K562 (cell line): ENCODE results near the gene SND1. TPM values are rescaled to one million over a fixed set of nuclear protein-coding genes. Genes with fewer than 3 reads are reported as not detected.

ENCODE experiments used
- ATAC-seq: fragments of 200-7000 bp; cut with Tn5 transposase; 3 replicates; pipeline ENCODE4 v1.9.1; 2020; ENCODE audit warnings: moderate library complexity
- BruUV-seq: library from RNA; stranded (reverse); fragments of 400-500 nt; replicated peaks from 2 replicates; lab custom pipeline; 2021; lab: Mats Ljungman, UMichigan
- CTCF ChIA-PET: fragments of 300-600 bp; formaldehyde crosslinking; extraction: SDS; loops from one replicate; lab custom pipeline; 2021; ENCODE audit warnings: low intra/inter-chr PET ratio; lab: Yijun Ruan, JAX
- POLR2A ChIA-PET: fragments of 300-600, 350-650 bp; sonication (Branson Sonifier 250); formaldehyde crosslinking; extraction: SDS; loops from one replicate; lab custom pipeline; 2021; ENCODE audit warnings: antibody characterized with exemption, inconsistent platforms; lab: Yijun Ruan, JAX
- DNase-seq, 4 experiments: peaks; one replicate each; pipeline versions ENCODE4 v3.0.0 to v3.0.0-alpha.2; 2011 to 2018; ENCODE audit warnings: low spot score in 3 of 4, mixed read lengths in 3 of 4; ENCODE audit errors: extremely low read depth in 1 of 4
- FAIRE-seq: peaks from 2 replicates; lab custom pipeline; 2011; peaks lifted over from hg19 to GRCh38; lab: Jason Lieb, UNC
- H2AFZ ChIP-seq: 2 replicates; pipeline ENCODE4 v1.6.0; 2011; ENCODE audit warnings: low read depth, low read length, control low read depth, inconsistent platforms
- H3K27ac ChIP-seq: fragments of 200-600 bp; 3 replicates; pipeline ENCODE4 v1.8.0; 2011; ENCODE audit warnings: low read depth, mild to moderate bottlenecking, control low read depth, inconsistent platforms, low read length, moderate library complexity, mixed read lengths; ENCODE audit errors: extremely low read depth
- H3K27me3 ChIP-seq, 2 experiments: fragments of 300-600 bp in 1 of 2; 2 replicates in 1 of 2; 3 replicates in 1 of 2; pipeline versions ENCODE4 v1.6.0 to v1.8.0; 2011; ENCODE audit warnings: inconsistent platforms in 2 of 2, low read length in 2 of 2, mild to moderate bottlenecking in 1 of 2, mixed read lengths in 1 of 2, moderate library complexity in 1 of 2; ENCODE audit not compliant: control insufficient read depth in 2 of 2, insufficient read depth in 2 of 2
- H3K36me3 ChIP-seq: fragments of 300-600 bp; 3 replicates; pipeline ENCODE4 v1.8.0; 2011; ENCODE audit warnings: mild to moderate bottlenecking, low read length, inconsistent platforms; ENCODE audit not compliant: control insufficient read depth, insufficient read depth
- H3K4me1 ChIP-seq, 2 experiments: fragments of 200-600 bp in 1 of 2; replicated peaks in 1 of 2; 2 replicates in 1 of 2; 3 replicates in 1 of 2; pipeline versions ENCODE4 v1.5.1 to v1.8.0; 2011; ENCODE audit warnings: inconsistent platforms in 2 of 2, low read length in 2 of 2, mild to moderate bottlenecking in 1 of 2, mixed read lengths in 1 of 2, moderate library complexity in 1 of 2; ENCODE audit not compliant: control insufficient read depth in 2 of 2, insufficient read depth in 2 of 2
- H3K4me2 ChIP-seq: 2 replicates; pipeline ENCODE4 v1.6.1; 2011; ENCODE audit warnings: low read length, control low read depth, inconsistent platforms, mixed read lengths; ENCODE audit not compliant: insufficient read depth
- H3K4me3 ChIP-seq: fragments of 200-600 bp; sonication (generic), shearing (Covaris generic); 2 replicates; pipeline ENCODE4 v1.5.1; 2016; ENCODE audit warnings: control low read depth, inconsistent platforms
- H3K79me2 ChIP-seq: fragments of 200-600 bp; 3 replicates; pipeline ENCODE4 v1.8.0; 2011; ENCODE audit warnings: low read length, inconsistent platforms; ENCODE audit not compliant: control insufficient read depth, insufficient read depth
- H3K9ac ChIP-seq, 2 experiments: 2 replicates each; pipeline versions ENCODE4 v1.6.0 to v1.6.1; 2011; ENCODE audit warnings: low read depth in 2 of 2, low read length in 2 of 2, control low read depth in 1 of 2, inconsistent platforms in 1 of 2, mild to moderate bottlenecking in 1 of 2, mixed read lengths in 1 of 2; ENCODE audit not compliant: insufficient read depth in 1 of 2
- H3K9me1 ChIP-seq: one replicate; pipeline ENCODE4 v1.6.0; 2011; ENCODE audit warnings: inconsistent platforms, mild to moderate bottlenecking, low read length, moderate library complexity; ENCODE audit not compliant: control insufficient read depth, insufficient read depth
- H3K9me3 ChIP-seq: replicated peaks from 2 replicates; pipeline ENCODE4 v1.5.1; 2011; ENCODE audit warnings: low read depth, low read length, inconsistent platforms; ENCODE audit not compliant: control insufficient read depth, insufficient read depth
- H4K20me1 ChIP-seq: replicated peaks from 2 replicates; pipeline ENCODE4 v1.6.1; 2011; ENCODE audit warnings: low read length, inconsistent platforms, mixed read lengths; ENCODE audit not compliant: control insufficient read depth, insufficient read depth
- ELF4 ChIP-seq: fragments of 450-650 bp; formaldehyde crosslinking; IDR thresholded peaks from 2 replicates; pipeline ENCODE4 v1.4.0; 2022; ENCODE audit warnings: missing genetic modification characterization
- PRDM10 ChIP-seq: fragments of 450-650 bp; IDR thresholded peaks from 2 replicates; pipeline ENCODE4 v1.6.1; 2018; ENCODE audit not compliant: partially characterized antibody
- TOE1 ChIP-seq, 2 experiments: fragments of 450-650 bp in 1 of 2; sonication (generic) in 1 of 2; formaldehyde crosslinking in 1 of 2; IDR thresholded peaks; 2 replicates each; pipeline versions ENCODE4 v1.7.1 to v1.8.0; 2016 to 2022; ENCODE audit warnings: borderline replicate concordance in 2 of 2, mild to moderate bottlenecking in 2 of 2, antibody characterized with exemption in 1 of 2, inconsistent platforms in 1 of 2, low read depth in 1 of 2, missing genetic modification reagents in 1 of 2, moderate library complexity in 1 of 2
- WGBS: fragments of 100-300 bp; shearing (Covaris generic); methylation state at CpG from one replicate; pipeline ENCODE4 v1.1.6; 2016; ENCODE audit warnings: low coverage, mixed read lengths; ENCODE audit not compliant: insufficient coverage; ENCODE audit errors: missing lambda C conversion rate; 5-methylcytosine and 5-hydroxymethylcytosine counted together
- in situ Hi-C: fragments of 300-500 bp; cut with MboI; formaldehyde crosslinking; loops from 4 replicates; pipeline ENCODE4 v1.15.0; 2018; ENCODE audit warnings: inconsistent platforms, mixed read lengths
- intact Hi-C: fragments of 100-400 bp; cut with micrococcal nuclease; formaldehyde crosslinking; loops from 2 replicates; pipeline ENCODE4 v1.14.2; 2022
- polyA plus RNA-seq, 8 experiments: library from polyadenylated mRNA; depleted of rRNA in 4 of 8; stranded (reverse) in 5 of 8; unstranded in 3 of 8; fragments of >200 nt; fragmentation: Nextera tagmentation in 2 of 8; fragmentation: Illumina TruSeq in 1 of 8; extraction: Ambion mirVana in 2 of 8; extraction: Trizol in 1 of 8; gene quantifications; 2 replicates each; pipeline versions ENCODE4 v1.2.1 to v1.2.3, GENCODE V29; 2011 to 2014; ENCODE audit warnings: inconsistent platforms in 1 of 8, missing spikeins in 1 of 8
- total RNA-seq, 7 experiments: library from RNA; depleted of rRNA in 6 of 7; stranded (reverse); fragments of >200 nt in 6 of 7; fragmentation: Illumina TruSeq in 2 of 7; extraction: Trizol in 2 of 7; gene quantifications; 2 replicates each; pipeline versions ENCODE4 v1.2.1 to v1.2.3, GENCODE V29; 2011 to 2021; ENCODE audit warnings: low replicate concordance in 1 of 7

SND1 gene
- total and polyA plus RNA-seq, 9 of the 15 experiments (the other 6 are each of a cell fraction or from before 2014, with no cell fraction given): 46.5 to 307 (median 191) TPM

DNA sequence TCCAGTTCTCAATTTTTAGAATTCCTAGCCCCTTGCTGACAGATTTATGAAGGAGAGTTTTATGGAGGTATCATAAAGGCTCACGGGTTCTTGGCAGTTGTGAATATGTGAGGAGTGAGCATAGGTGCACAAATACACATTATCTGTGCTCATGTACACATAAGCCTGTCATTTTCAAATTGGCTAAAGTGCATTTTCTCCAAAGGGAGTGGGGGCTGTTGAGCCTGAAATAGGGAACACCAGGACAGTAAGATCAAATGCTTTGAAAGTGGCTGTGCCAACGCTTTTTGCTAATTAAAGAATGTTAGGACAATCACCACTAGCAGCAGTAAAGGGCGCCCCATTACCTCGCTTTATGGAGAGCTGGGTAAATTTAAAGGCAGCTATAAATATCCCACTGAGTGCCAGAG, 387.6 kb downstream of the SND1 start:
- no peak overlapping the region for H3K4me3 ChIP-seq
- ChIA-PET POLR2A (interaction anchor here (0.5 to 1.2 kb wide), 3 partner anchors 15 to 36 kb away, joined by 3 read pairs; no protein-coding TSS in a partner anchor), CTCF (no interaction called here)
- peaks cover 35% of the 10 kb centered on the region for H4K20me1 ChIP-seq
- no peak for ATAC-seq
- BruUV-seq: no TSS peak
- FAIRE-seq: no peak
- H3K9me3 ChIP-seq: no peaks in the 10 kb centered on the region
- in situ Hi-C loops (no loop called here), intact Hi-C loops (loop anchor here (5.0 kb wide), 1 partner anchor 332 kb away; no protein-coding TSS in a partner anchor)
- no peaks in the 10 kb centered on the region for H3K79me2 ChIP-seq
- H3K9me1 ChIP-seq: no peaks in the 10 kb centered on the region
- no peak overlapping the region for H3K4me2 ChIP-seq
- no peak for TF ChIP-seq TOE1 (IDR thresholded peaks at IDR 0.05; ENCODE audit: borderline replicate concordance)
- no peak for TF ChIP-seq TOE1 (CRISPR knock-in tag; IDR thresholded peaks at IDR 0.05; ENCODE audit: borderline replicate concordance, low read depth)
- no peak for TF ChIP-seq ELF4 (CRISPR knock-in tag)
- no peak overlapping the region for H3K27ac ChIP-seq
- WGBS: 85% methylated on average over 4 of the region's 4 CpGs
- no peaks in the 10 kb centered on the region for H3K27me3 ChIP-seq
- H3K36me3 ChIP-seq: peaks cover 21% of the 10 kb centered on the region
- no peak overlapping the region for H3K9ac ChIP-seq
- no peak overlapping the region for H2AFZ ChIP-seq
- H3K4me1 ChIP-seq: no peaks in the 10 kb centered on the region
- DNase-seq: no peak

- Histone ChIP-seq H2AFZ (no peak overlapping the region), H3K9ac (no peak overlapping the region), H3K4me3 (no peak overlapping the region), H3K9me1 (no peaks in the 10 kb centered on the region), H3K4me2 (no peak overlapping the region), H3K9me3 (no peaks in the 10 kb centered on the region), H3K36me3 (peaks cover 19% of the 10 kb centered on the region), H3K79me2 (no peaks in the 10 kb centered on the region), H3K27ac (no peak overlapping the region), H3K4me1 (no peaks in the 10 kb centered on the region), H3K27me3 (no peaks in the 10 kb centered on the region), H4K20me1 (peaks cover 41% of the 10 kb centered on the region)
- DNase-seq: no peak
- no TSS peak for BruUV-seq
- no peak for FAIRE-seq
- 48% methylated on average over 3 of the region's 3 CpGs for WGBS
- no peak for ATAC-seq
- ChIA-PET POLR2A (interaction anchor here (1.1 to 1.6 kb wide), 3 partner anchors 10 to 25 kb away, joined by 3 read pairs; no protein-coding TSS in a partner anchor), CTCF (no interaction called here)
- no peak for TF ChIP-seq PRDM10
- intact Hi-C loops: loop anchor here (5.0 kb wide), 1 partner anchor 82 kb away; no protein-coding TSS in a partner anchor
- in situ Hi-C loops: no loop called here
These were observed 388.2 kb downstream of the SND1 start for GRCh38 chr7:128040205-128040604.
